BLaER1 treated with 17β-estradiol and CSF1 and Interleukin-3, amounts not matched to agents 10 nM and 100 nM (cell line): Measurements from ENCODE around the gene OR7G2.

Experiments
- H3K27ac ChIP-seq, 11 experiments: shearing (Covaris generic); formaldehyde crosslinking; 2 replicates each; pipeline ENCODE4 v1.8.1; 2022
- H3K27me3 ChIP-seq, 11 experiments: shearing (Covaris generic); formaldehyde crosslinking; 2 replicates each; pipeline ENCODE4 v1.8.1; 2022
- H3K36me3 ChIP-seq, 11 experiments: shearing (Covaris generic); formaldehyde crosslinking; 2 replicates each; pipeline ENCODE4 v1.8.1; 2022
- H3K4me1 ChIP-seq, 10 experiments: shearing (Covaris generic); formaldehyde crosslinking; 2 replicates each; pipeline ENCODE4 v1.8.1; 2022
- H3K4me2 ChIP-seq, 11 experiments: shearing (Covaris generic); formaldehyde crosslinking; 2 replicates each; pipeline ENCODE4 v1.8.1; 2022
- H3K4me3 ChIP-seq, 10 experiments: shearing (Covaris generic); formaldehyde crosslinking; 2 replicates each; pipeline ENCODE4 v1.8.1; 2022
- H3K9ac ChIP-seq, 11 experiments: shearing (Covaris generic); formaldehyde crosslinking; 2 replicates each; pipeline ENCODE4 v1.8.1; 2022
- H3K9me3 ChIP-seq, 11 experiments: shearing (Covaris generic); formaldehyde crosslinking; replicated peaks in 1 of 11; 2 replicates each; pipeline ENCODE4 v1.8.1; 2022
- H4K20me1 ChIP-seq, 11 experiments: shearing (Covaris generic); formaldehyde crosslinking; 2 replicates each; pipeline ENCODE4 v1.8.1; 2022
- Cebpa-rat ChIP-seq, 11 experiments: shearing (Covaris generic); IDR thresholded peaks; 2 replicates each; pipeline ENCODE4 v1.8.1; 2022

The OR7G2 gene

DNA sequence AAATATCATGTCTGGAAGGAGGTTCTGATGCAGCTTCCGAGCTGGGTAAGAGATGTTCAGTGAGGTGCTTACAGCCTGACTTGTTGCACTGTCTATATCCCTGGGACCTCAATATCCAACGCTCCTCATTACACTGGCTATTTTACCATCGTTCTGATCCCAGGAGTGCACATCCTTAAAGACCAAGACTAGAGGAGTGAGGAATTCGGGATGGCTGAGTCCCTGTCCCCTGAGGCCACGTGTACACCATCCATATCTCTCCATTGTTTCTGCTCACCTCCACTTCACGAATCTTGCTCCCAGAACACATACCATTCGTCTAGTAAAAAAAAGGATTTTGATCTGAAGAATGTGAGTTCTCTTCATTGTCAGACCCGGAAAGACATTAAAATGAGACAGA is at the start of gene OR7G2:
Gene OR7G2, minus strand, starts transcription at position 101 of the 400 bp plus-strand sequence. CDS start 4,232 bp downstream, outside the sequence.
- Histone ChIP-seq H3K4me3 (no peak within 1 kb of the TSS), H3K9ac (no peak within 1 kb of the TSS), H4K20me1 (no peaks in the 10 kb centered on the region), H3K4me1 (no peaks in the 10 kb centered on the region), H3K27ac (no peak within 1 kb of the TSS), H3K27me3 (no peaks in the 10 kb centered on the region), H3K9me3 (no peaks in the 10 kb centered on the region), H3K36me3 (no peaks in the 10 kb centered on the region), H3K4me2 (no peak within 1 kb of the TSS)
- TF ChIP-seq Cebpa-rat (IDR thresholded peaks at IDR 0.05), result no peak

DNA sequence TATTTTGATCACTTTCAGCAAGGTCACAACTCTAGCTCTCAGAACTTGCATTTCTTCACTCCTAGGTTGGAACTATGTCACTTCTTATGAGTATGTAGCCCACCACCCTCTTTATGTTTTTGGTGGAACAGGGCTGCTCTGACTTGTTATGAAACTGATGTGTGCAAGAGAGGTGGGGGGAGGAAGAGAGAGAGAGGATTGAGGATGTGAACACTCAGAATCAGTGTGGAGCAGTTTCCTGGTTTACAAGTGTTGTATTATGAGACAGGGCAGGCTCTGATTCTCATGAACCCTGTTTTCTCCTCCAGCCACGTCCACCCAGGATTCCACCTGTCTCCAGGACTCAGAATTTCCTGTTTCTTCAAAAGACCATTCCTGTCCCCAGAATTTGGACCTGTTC is 49.0 kb upstream of the OR7G2 start:
- H3K4me2 ChIP-seq, result peak overlapping the region in 6 of 11 experiments; percentile 11 to 61 (median 30); a peak in 10 of 22 replicates
- H3K36me3 ChIP-seq, result peaks cover 98 to 100% (median 100%) of the 10 kb centered on the region in 11 experiments
- H3K9me3 ChIP-seq, result peaks cover 69 to 99% (median 92%) of the 10 kb centered on the region in 11 experiments

DNA sequence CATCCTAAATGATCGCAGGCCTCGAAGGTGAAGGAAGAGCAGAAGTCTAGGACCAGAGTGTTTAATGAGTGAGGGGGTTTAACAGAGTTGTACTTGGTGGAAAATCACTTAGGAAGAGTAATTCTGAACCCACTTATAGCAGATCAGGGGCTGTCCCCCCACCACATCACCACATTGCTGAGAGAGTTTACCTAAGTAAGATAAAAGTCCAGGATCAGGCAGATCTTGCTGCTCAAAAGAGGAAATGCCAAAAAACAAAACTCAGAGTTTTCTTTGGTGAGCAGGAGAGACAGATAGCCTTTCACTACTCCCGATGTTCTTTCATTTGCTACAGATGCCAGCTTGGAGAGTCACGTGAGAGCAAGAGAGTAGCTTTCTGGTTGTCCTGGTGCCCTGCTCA is 48.3 kb upstream of the OR7G2 start:
- TF ChIP-seq Cebpa-rat (IDR thresholded peaks at IDR 0.05), result no peak
- Histone ChIP-seq H4K20me1 (peaks cover 30 to 85% (median 63%) of the 10 kb centered on the region in 11 experiments; a peak in 21 of 22 replicates), H3K9me3 (peaks cover 69 to 99% (median 92%) of the 10 kb centered on the region in 11 experiments), H3K36me3 (peaks cover 98 to 100% (median 100%) of the 10 kb centered on the region in 11 experiments), H3K9ac (0 out of 22 replicates have a peak overlapping the region, but pooled peaks of 1 of the 11 experiments have one; percentile 4), H3K4me1 (peaks cover 0 to 24% (median 13%) of the 10 kb centered on the region in 10 experiments; a peak in 14 of 20 replicates), H3K4me3 (no peak overlapping the region), H3K4me2 (peak overlapping the region in 5 of 11 experiments; percentile 20 to 61 (median 40); a peak in 6 of 22 replicates), H3K27me3 (no peaks in the 10 kb centered on the region), H3K27ac (peak overlapping the region in 1 of 11 experiments; percentile 31; a peak in 2 of 22 replicates)

More for the DNA sequence above, 49.0 kb upstream of the OR7G2 start:
- Histone ChIP-seq H4K20me1 (peaks cover 30 to 85% (median 59%) of the 10 kb centered on the region in 11 experiments), H3K4me1 (peaks cover 0 to 24% (median 13%) of the 10 kb centered on the region in 10 experiments; a peak in 14 of 20 replicates), H3K27ac (peak overlapping the region in 2 of 11 experiments; percentile 15 to 22; a peak in 1 of 22 replicates), H3K9ac (0 out of 22 replicates have a peak overlapping the region, but pooled peaks of 1 of the 11 experiments have one; percentile 4), H3K27me3 (no peaks in the 10 kb centered on the region), H3K4me3 (0 out of 20 replicates have a peak overlapping the region, but pooled peaks of 1 of the 10 experiments have one; percentile 19)
- TF ChIP-seq Cebpa-rat (IDR thresholded peaks at IDR 0.05), result no peak

DNA sequence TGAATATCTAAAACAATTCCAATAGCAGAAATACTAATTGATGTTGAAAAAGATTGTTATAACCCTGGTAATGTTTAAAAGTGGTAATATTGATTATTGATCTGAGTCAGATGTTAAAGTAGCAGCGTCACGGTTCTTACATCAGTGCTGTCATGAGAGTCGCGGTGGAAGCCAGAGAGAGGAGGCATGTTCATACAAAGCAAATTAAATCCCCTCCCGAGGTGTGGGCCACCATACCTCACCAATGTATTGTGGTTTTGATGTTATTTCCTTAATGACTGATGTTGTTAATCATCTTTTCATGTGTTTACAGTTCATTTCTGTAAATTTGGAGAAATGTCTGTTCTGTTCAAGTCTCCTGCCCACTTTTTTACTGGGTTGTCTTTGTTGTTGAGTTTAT is 44.1 kb upstream of the OR7G2 start:
- Histone ChIP-seq H3K9me3 (peaks cover 76 to 100% (median 94%) of the 10 kb centered on the region in 11 experiments), H3K36me3 (peaks cover 96 to 100% (median 100%) of the 10 kb centered on the region in 11 experiments), H3K4me3 (no peak overlapping the region)

DNA sequence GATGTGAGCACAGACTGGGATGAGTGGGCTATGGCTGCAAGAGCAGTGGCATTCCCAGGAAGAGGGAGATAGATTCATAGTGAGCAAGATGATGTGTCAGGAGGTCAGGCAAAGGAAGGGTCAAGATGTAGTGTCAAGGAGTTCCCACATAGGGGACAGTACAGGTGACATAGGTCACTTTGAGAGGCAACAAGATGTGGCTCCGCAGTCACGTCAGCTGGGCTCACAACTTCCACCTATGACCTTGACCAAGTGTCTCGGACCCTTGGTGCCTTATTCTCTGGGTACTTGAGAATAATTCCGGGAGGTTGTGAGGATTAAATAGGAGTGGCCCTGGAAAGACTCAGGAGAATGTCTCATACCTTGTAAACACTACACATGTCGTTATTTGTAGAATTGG is 43.4 kb upstream of the OR7G2 start:
- Histone ChIP-seq H3K27me3 (no peaks in the 10 kb centered on the region; a peak in 1 of 22 replicates), H3K9me3 (peaks cover 84 to 100% (median 95%) of the 10 kb centered on the region in 11 experiments), H3K4me2 (no peak overlapping the region), H4K20me1 (peaks cover 37 to 100% (median 89%) of the 10 kb centered on the region in 11 experiments), H3K9ac (no peak overlapping the region), H3K4me1 (peaks cover 0 to 10% (median 0%) of the 10 kb centered on the region in 10 experiments; a peak in 7 of 20 replicates), H3K27ac (no peak overlapping the region), H3K36me3 (peaks cover 96 to 100% (median 100%) of the 10 kb centered on the region in 11 experiments), H3K4me3 (no peak overlapping the region; a peak in 2 of 20 replicates)
- no peak for TF ChIP-seq Cebpa-rat (IDR thresholded peaks at IDR 0.05)

More for the DNA sequence above, 44.1 kb upstream of the OR7G2 start:
- peaks cover 0 to 17% (median 7%) of the 10 kb centered on the region in 10 experiments; a peak in 14 of 20 replicates for H3K4me1 ChIP-seq
- H3K27me3 ChIP-seq, result no peaks in the 10 kb centered on the region; a peak in 1 of 22 replicates
- H3K4me2 ChIP-seq, result no peak overlapping the region
- no peak overlapping the region for H3K9ac ChIP-seq
- H4K20me1 ChIP-seq, result peaks cover 43 to 100% (median 92%) of the 10 kb centered on the region in 11 experiments; a peak in 21 of 22 replicates
- no peak overlapping the region for H3K27ac ChIP-seq
- TF ChIP-seq Cebpa-rat (IDR thresholded peaks at IDR 0.05), result no peak

DNA sequence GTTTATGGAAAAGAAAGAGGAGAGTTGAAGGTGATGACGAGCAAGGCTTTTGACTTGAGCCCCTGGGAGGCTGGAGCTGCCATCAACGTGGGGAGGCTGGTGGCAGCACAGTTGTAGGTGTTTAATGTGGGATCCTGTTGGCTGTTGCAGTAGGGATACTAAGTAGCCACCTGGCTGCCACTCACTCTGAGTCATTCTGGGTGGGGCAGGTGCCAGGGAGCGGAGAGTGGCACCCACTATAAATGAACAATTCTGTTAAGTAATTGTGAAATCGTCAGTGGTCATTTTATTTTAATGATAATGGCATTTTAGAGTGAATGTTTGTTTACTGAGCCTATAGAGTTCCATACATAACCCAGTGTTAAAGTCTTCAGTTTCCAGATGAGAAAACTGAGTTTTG is 42.7 kb upstream of the OR7G2 start:
- no peak overlapping the region for H3K27ac ChIP-seq
- H3K9ac ChIP-seq, result no peak overlapping the region
- H3K36me3 ChIP-seq, result peaks cover 96 to 100% (median 100%) of the 10 kb centered on the region in 11 experiments
- H3K4me2 ChIP-seq, result no peak overlapping the region
- H4K20me1 ChIP-seq, result peaks cover 34 to 100% (median 82%) of the 10 kb centered on the region in 11 experiments
- no peaks in the 10 kb centered on the region; a peak in 1 of 22 replicates for H3K27me3 ChIP-seq
- H3K9me3 ChIP-seq, result peaks cover 90 to 100% (median 99%) of the 10 kb centered on the region in 11 experiments
- H3K4me1 ChIP-seq, result 0 out of 20 replicates have a peak, but pooled peaks cover 0 to 5% (median 0%) of the 10 kb centered on the region in 10 experiments
- TF ChIP-seq Cebpa-rat (IDR thresholded peaks at IDR 0.05), result no peak
- H3K4me3 ChIP-seq, result no peak overlapping the region

DNA sequence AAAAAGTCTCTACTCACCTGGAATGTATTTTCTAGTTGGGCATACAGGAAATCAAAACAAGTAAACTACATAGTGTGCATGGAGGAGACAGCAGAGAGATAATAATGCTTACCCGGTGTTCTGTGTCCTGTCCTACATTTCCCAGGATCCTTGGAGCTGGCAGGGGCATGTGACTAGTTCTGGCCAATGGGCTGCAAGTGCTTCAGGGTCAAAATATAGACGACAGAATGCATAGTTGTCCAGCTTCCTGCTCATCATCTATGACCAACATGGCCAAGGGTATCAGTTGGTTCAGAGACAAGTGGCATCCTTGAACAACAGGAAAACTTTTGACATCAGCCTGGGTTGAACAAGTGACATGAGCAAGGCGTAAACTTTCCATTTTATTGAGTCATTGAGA is 41.4 kb upstream of the OR7G2 start:
- Histone ChIP-seq H3K27ac (no peak overlapping the region), H3K9me3 (peaks cover 99 to 100% (median 100%) of the 10 kb centered on the region in 11 experiments), H3K27me3 (no peaks in the 10 kb centered on the region; a peak in 1 of 22 replicates), H3K9ac (no peak overlapping the region), H3K4me1 (no peaks in the 10 kb centered on the region), H3K4me3 (no peak overlapping the region; a peak in 1 of 20 replicates), H3K4me2 (no peak overlapping the region), H4K20me1 (peaks cover 30 to 91% (median 69%) of the 10 kb centered on the region in 11 experiments), H3K36me3 (peaks cover 96 to 100% (median 100%) of the 10 kb centered on the region in 11 experiments)
- TF ChIP-seq Cebpa-rat (IDR thresholded peaks at IDR 0.05), result no peak

DNA sequence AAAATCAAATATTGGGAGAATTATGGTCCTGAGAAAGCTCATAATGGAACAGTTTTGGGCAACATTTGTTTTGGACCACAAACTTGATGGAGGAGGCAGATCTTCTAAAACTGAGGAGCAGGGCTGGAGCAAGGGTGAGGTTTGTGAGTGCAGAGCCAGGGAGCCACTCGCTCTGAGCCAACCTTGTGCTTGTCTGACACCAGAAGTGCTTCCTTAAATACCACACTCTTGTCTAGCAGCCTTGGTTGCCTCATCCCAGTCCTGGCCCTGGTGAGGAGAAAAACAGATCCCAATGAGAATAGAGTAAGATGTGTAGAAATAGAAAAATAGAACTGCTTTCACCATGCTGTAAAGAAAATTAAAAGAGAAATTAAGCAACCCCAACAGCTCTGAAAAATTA is 39.6 kb upstream of the OR7G2 start:
- peaks cover 27 to 84% (median 56%) of the 10 kb centered on the region in 11 experiments; a peak in 21 of 22 replicates for H4K20me1 ChIP-seq
- no peak overlapping the region for H3K4me2 ChIP-seq

DNA sequence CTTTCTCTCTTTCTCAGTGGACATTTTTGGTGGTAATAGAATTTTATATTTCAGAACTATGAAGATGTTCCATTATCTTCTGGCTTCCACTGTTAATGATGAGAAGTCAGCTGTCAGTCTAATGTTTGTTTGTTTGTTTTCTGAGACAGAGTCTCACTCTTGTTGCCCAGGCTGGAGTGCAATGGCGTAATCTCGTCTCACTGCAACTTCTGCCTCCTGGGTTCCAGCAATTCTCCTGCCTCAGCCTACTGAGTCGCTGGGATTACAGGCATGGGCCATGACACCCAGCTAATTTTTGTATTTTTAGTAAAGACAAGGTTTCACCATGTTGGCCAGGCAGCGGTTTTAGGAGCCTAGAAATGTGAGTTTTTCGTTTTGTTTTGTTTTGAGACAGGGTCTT is 37.6 kb upstream of the OR7G2 start:
- Histone ChIP-seq H3K36me3 (peaks cover 78 to 85% (median 84%) of the 10 kb centered on the region in 11 experiments), H3K27ac (no peak overlapping the region), H3K27me3 (no peaks in the 10 kb centered on the region; a peak in 1 of 22 replicates), H3K9me3 (peaks cover 74 to 84% (median 83%) of the 10 kb centered on the region in 11 experiments), H3K9ac (no peak overlapping the region), H4K20me1 (peaks cover 15 to 74% (median 46%) of the 10 kb centered on the region in 11 experiments; a peak in 21 of 22 replicates), H3K4me2 (no peak overlapping the region), H3K4me1 (peaks cover 8 to 20% (median 13%) of the 10 kb centered on the region in 10 experiments; a peak in 19 of 20 replicates), H3K4me3 (peak overlapping the region in 6 of 10 experiments; percentile 10 to 43 (median 22); a peak in 8 of 20 replicates)
- TF ChIP-seq Cebpa-rat (IDR thresholded peaks at IDR 0.05), result no peak

More for the DNA sequence above, 39.6 kb upstream of the OR7G2 start:
- H3K36me3 ChIP-seq, result peaks cover 94 to 100% (median 100%) of the 10 kb centered on the region in 11 experiments
- peaks cover 93 to 100% (median 100%) of the 10 kb centered on the region in 11 experiments for H3K9me3 ChIP-seq
- H3K9ac ChIP-seq, result no peak overlapping the region
- H3K27me3 ChIP-seq, result no peaks in the 10 kb centered on the region; a peak in 1 of 22 replicates
- no peak overlapping the region for H3K4me3 ChIP-seq
- TF ChIP-seq Cebpa-rat (IDR thresholded peaks at IDR 0.05), result no peak
- H3K27ac ChIP-seq, result no peak overlapping the region
- H3K4me1 ChIP-seq, result peaks cover under 1 to 10% (median 4%) of the 10 kb centered on the region in 10 experiments; a peak in 16 of 20 replicates
